LoVo (cell line): ENCODE measurements around the gene RXRA.

Source experiments
- DNase-seq: peaks from one replicate; pipeline ENCODE4 v3.0.0-alpha.2; 2016; ENCODE audit warnings: low spot score

The RXRA gene

GRCh38 chr9:134454476-134454857, 128.2 kb downstream of the RXRA start:
- DNase-seq: no peak

DNA sequence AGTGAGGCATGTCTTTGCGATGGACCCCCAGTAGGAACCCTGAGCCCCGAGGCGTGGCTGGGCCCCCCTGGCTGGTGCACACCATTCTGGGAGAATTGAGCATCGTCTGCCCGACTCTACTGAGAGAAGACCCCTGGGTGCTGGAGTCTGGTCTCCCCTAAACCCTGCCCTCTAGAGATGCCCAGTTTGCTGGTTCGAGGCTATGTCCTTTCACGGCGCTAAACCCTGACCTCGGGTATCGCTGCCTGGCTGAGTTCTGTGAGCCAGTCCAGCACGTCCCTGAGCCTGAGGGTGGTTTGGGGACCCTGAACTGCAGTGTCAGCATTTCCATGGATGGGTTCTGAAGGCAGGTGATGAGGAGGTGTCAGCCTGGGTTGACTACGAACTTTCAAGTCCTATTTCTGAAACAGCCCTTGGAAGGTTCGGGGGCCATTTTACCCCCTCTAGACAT, 128.8 kb downstream of the RXRA start:
- no peak for DNase-seq

- DNase-seq: no peak
Measured at GRCh38 chr9:134455537-134455933, 129.3 kb downstream of the RXRA start.

DNA sequence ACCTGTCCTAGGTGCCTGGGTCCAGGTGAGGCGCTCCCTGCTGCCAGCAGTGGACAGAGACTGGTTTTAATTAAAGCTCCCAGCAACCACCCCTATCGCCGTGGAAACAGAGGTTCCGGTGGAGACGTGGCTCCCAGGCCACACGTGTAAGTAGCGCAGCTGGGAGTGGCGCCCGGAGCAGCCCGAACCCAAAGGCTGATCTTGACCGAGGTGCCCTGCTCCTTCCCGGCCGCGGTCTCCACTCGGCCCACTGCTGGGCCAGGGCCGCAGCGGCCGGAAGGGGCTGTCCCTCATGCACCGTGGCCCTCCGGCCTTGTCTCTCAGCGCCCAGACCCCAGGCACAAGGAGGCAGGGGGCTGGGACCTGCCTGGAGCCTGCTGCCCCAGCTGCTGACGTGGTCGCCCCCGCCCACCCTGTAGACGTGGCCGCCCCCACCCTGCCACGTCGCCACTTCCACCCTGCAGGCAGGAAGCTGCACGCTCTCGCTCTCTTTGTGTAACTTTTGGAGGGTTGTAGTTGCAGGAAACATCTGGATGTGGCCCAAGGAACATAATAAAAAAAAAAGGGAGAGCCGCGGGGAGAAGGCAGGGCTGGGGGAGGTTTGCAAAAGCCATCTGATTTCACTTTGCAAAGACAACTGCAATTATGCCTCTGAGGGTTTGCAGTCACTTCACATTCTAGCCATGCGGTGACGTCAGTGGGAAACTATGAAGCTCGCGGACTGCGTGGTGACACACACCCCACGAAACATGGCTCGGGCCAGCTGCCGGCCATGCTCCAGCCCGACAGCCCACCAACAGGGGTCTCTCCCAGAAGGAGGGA, 129.9 kb downstream of the RXRA start:
- DNase-seq: no peak

DNA sequence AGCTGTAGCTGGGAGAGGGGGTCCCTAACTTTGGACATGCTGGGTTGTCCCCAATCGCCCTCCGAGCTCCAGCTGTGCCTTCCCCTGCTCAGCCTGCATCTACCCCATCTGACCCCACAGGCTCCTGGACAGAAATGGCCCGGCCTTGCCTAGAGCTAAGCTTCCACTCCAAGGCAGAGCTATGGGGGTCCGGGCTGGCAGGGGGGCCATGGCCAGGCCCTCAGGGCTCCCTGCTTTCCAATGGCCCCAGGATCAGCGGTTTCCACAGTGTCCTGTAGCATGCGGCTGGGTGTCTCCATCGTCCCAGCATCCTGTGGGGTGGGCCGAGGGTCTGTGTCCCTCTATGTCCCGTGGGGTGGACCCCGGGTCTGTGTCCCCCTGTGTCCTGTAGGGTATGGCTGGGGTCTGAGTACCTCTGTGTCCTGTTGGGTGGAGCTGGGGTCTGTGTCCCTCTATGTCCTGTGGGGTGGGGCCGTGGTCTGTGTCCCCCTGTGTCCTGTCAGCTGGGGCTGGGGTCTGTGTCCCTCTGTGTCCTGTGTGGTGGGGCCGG, 130.6 kb downstream of the RXRA start:
- no peak for DNase-seq

GRCh38 chr9:134457321-134458206, 131.3 kb downstream of the RXRA start:
- no peak for DNase-seq

GRCh38 chr9:134458207-134459108, 132.2 kb downstream of the RXRA start:
- DNase-seq: no peak

- DNase-seq: no peak
Measured at GRCh38 chr9:134459164-134459563, 132.9 kb downstream of the RXRA start.

DNA sequence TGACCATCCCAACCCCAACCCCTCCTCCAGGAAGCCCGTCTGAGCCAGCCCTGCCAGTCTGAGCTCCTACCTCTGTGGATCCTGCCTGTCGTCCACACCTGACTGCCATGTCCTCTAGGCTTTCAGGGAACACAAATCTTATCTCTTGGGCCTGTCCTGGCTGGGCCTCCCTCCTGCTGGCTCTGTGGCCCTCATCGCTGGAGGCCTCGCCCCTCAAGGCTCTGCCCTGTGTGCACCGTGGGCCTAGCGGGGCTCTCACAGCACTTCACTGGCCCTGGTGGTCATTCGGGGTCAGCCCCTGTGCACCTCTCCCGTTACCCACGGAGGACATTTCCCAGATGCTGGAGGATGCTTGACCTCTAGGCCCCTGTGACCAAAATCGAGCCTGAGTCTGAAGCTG, 133.3 kb downstream of the RXRA start:
- DNase-seq: no peak

DNA sequence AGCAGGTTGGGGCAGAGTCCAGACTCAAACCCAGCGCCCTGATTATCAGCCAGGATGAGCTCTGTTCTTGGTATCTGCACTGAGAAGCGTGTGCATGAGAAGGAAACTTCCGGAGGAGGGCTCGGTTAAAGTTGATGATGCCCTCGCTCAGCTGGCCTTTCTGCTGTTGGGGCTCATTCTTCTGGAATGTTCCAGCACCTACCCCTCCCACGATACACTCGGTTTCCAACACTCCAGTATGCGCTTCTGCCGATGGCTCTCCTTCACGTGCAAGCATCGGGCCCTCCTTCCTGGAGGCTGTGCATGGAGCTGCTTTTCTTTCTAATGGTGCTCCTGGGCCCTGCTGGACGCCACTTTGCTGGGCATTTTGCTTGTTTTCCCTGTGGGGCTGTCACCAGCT, 134.0 kb downstream of the RXRA start:
- DNase-seq: no peak

DNA sequence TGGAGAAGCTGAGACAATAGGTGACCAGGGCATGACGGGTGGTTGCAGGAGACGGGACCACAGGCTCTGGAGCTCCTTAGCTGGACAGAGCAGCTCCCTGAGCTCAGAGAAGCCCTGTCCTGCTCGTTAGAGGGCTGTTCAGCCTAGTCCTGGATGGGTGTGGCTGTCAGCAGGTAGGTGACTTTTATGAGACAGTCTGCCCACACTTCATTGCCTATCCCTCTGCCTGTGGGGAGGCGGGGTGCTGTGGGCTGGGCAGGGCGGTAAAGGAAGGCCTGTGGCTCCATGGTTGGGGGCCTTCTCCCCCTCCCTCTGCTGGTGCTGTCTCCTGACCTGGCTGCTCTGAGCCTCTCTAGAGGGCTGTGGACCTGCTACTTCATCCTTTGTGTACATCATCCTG, 134.6 kb downstream of the RXRA start:
- DNase-seq: no peak

GRCh38 chr9:134461426-134461982, 135.2 kb downstream of the RXRA start:
- DNase-seq: no peak

DNA sequence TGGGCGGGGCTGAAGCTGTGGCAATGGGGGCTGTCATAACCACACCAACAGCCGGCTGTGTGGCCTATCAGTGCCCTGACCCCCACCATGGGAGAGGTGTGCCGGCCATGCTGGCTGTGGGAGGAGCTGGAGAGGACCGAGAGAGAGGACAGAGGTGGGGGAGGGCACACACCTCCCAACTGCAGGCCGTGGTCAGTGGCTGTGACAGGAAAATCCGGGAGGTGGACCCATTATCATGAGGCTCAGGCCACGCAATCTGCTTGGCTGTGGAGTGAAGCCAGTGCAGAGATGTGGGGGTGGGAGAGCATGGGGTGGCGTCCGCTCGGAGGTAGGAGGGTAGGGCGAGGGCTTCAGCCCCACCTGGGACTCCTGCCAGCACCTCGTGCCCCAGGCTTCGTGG, 136.1 kb downstream of the RXRA start:
- DNase-seq: no peak

GRCh38 chr9:134463280-134463679, 137.0 kb downstream of the RXRA start:
- DNase-seq: no peak

GRCh38 chr9:134466869-134467616, 140.8 kb downstream of the RXRA start:
- DNase-seq: no peak

GRCh38 chr9:134468358-134468757, 142.1 kb downstream of the RXRA start:
- no peak for DNase-seq

DNA sequence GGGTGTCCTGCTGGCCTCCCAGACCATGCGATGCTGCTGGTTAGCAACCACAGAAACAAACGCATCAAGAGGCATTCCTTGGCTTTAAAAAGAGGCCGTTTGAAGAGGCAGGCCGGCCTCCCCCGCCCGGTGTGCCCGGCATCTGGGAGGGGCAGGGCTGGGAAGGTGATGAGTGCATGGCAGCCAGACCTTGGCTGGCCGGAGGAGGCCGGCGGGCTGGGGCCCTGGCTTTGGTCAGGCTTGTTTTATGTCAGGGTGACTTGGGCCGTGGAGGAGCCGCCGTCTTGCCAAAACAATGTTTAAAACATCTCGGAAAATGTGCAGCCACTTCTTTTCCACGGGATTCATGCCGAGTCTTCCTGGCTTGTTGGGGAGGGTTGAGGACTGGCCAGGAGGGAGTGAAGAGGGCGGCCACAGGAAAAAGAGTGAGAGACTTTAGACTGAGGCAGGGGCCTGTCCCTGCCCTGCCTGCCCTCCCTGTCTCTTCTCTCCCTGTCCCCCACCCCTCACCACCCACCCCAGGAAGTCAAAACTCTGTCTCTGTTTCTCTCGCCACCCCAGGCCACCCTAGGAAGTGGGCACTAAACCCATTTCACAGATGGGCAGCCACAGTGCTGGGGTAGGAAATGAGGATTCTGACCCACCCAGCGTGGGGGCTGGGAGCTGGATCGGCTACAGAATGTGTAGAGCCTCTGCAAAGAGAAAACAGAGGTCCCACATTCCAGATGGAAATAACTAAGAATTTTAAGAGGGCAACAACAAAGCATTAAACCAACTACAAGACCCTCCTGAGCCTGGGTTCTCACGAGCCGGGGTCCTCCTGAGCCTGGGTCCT, 143.0 kb downstream of the RXRA start:
- DNase-seq: no peak

- DNase-seq: no peak
Measured at GRCh38 chr9:134472256-134472655, 146.0 kb downstream of the RXRA start.

GRCh38 chr9:134473141-134474054, 147.1 kb downstream of the RXRA start:
- DNase-seq: no peak
